RPMI8226 (cell line): ENCODE results near the gene CLBA1.
"Not testable (repeated sequence)": the region's sequence is repeated elsewhere in the genome, so short reads cannot be mapped to it uniquely, and the experiment has no call there.

ENCODE experiments used
- DNase-seq: peaks from one replicate; pipeline ENCODE4 v3.0.0-alpha.2; 2015

The CLBA1 gene

DNA sequence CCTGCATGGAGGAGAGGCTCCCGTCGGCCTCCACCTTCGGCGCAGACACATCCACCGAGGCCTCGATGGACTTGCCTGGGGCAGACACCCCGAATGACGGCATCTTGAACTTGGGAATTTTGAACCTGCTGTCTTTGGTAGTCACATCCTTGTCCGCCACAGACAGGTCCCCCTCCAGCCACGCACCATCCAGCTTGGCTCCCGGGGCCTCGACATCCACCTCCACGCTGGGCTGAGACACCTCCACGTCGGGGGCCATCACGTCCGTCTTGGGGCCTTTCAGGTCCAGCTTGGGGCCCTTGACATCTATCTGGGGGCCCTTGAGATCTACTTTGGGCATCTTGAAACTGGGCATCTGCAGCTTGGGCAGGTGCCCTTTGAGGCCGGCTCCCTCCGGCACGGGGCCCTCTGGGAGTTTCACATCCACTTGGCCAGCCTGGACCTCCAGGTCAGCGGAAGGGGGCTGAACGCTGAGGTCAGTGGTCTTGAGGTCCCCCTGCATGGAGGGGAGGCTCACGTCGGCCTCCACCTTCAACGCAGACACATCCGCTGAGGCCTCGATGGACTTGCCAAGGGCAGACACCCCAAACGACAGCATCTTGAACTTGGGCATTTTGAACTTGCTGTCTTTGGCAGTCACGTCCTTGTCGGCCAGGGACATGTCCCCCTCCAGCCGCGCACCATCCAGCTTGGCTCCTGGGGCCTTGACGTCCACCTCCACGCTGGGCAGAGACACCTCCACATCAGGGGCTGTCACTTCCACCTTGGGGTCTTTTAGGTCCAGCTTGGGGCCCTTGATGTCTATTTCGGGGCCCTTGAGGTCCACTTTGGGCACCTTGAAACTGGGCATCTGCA is 37.5 kb upstream of the CLBA1 start:
- DNase-seq, result not testable (repeated sequence)

GRCh38 chr14:104948736-104949031 is 36.9 kb upstream of the CLBA1 start:
- no peak for DNase-seq

DNA sequence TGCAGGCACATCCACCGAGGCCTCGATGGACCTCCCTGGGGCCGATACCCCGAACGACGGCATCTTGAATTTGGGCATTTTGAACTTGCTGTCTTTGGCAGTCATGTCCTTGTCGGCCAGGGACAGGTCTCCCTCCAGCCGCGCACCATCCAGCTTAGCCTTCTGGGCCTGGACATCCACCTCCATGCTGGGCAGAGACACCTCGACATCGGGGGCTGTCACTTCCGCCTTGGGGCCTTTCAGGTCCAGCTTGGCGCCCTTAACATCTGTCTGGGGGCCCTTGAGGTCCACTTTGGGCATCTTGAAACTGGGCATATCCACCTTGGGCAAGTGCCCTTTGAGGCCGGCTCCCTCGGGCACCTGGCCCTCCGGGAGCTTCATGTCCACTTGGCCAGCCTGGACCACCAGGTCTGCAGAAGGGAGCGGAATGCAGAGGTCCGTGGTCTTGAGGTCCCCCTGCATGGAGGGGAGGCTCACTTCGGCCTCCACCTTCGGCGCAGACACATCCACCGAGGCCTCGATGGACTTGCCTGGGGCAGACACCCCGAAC is 36.1 kb upstream of the CLBA1 start:
- DNase-seq, result not testable (repeated sequence)

GRCh38 chr14:104950021-104950420 is 35.6 kb upstream of the CLBA1 start:
- no peak for DNase-seq

DNA sequence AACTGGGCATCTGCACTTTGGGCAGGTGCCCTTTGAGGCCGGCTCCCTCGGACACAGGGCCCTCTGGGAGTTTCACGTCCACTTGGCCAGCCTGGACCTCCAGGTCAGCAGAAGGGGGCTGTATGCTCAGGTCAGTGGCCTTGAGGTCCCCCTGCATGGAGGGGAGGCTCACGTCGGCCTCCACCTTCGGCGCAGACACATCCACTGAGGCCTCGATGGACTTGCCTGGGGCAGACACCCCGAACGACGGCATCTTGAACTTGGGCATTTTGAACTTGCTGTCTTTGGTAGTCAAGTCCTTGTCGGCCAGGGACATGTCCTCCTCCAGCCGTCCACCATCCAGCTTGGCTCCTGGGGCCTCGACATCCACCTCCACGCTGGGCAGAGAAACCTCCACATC is 34.9 kb upstream of the CLBA1 start:
- DNase-seq, result not testable (repeated sequence)

- not testable (repeated sequence) for DNase-seq
These were observed 33.5 kb upstream of the CLBA1 start for GRCh38 chr14:104951863-104952657.

DNA sequence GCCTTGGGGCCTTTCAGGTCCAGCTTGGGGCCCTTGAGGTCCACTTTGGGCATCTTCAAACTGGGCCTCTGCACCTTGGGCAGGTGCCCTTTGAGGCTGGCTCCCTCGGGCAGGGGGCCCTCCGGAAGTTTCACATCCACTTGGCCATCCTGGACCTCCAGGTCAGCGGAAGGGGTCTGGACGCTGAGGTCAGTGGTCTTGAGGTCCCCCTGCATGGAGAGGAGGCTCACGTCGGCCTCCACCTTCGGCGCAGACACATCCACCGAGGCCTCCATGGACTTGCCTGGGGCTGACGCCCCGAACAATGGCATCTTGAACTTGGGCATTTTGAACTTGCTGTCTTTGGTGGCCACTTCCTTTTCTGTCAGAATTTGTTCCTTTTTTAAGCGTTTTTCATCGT is 32.5 kb upstream of the CLBA1 start:
- DNase-seq, result no peak

- no peak for DNase-seq
These were observed 31.5 kb upstream of the CLBA1 start for GRCh38 chr14:104953896-104954656.

- DNase-seq, result no peak
These were observed 30.7 kb upstream of the CLBA1 start for GRCh38 chr14:104954746-104955395.

- DNase-seq, result no peak
These were observed 30.2 kb upstream of the CLBA1 start for GRCh38 chr14:104955396-104955770.

DNA sequence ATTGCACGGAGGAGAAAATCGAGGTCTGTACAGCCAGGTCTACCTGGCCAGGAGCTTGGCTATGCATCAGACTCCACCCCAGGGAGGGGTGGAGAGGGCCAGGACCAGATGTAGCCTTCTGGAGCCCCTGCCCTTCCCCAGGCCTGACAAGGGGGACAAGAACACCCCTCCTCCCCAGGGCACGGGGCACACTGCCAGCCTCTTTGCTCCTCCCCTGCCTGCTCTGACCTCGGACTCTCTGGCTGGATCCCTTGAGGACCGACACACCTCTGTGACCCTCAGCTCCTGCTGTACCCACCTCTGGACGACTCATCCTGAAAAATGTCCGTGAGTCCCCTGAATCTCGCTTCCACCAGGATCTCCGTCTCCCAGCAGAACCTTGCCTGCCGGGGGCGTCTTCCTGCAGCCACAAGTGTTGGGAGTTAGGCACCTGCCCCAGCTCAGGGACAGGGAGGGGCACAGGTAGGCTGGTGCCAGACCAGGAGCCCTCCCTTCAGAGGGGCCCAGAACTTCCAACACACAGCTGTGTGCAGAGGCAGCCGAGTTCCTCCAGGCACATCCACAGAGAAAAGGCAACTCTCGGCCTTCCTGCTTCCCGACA is 29.2 kb upstream of the CLBA1 start:
- no peak for DNase-seq

GRCh38 chr14:104957146-104958113 is 28.2 kb upstream of the CLBA1 start:
- no peak for DNase-seq

GRCh38 chr14:104964546-104964945 is 21.0 kb upstream of the CLBA1 start:
- DNase-seq, result no peak

GRCh38 chr14:104965561-104966231 is 19.9 kb upstream of the CLBA1 start:
- no peak for DNase-seq

- no peak for DNase-seq
These were observed 19.2 kb upstream of the CLBA1 start for GRCh38 chr14:104966261-104966865.

DNA sequence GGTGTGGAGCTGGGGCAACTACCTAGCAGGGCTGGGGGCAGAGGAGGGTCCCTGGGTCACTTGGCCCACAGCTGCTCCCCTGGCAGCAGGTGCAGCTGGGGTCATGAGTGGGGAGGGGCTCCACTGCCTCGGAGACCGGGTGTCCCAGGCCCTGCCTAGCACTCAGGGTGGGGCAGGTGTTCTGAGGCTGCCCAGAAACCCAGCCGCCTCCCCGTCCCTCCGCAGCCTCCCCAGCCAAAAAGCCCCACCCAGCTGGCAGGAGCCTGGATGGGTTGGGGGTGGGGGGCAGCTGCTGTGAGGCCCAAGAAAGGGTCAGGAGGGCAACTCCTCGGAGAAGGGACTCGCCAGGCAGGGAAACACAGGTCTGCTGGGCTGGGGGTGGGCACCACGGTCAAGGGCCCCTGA is 18.6 kb upstream of the CLBA1 start:
- DNase-seq, result no peak

DNA sequence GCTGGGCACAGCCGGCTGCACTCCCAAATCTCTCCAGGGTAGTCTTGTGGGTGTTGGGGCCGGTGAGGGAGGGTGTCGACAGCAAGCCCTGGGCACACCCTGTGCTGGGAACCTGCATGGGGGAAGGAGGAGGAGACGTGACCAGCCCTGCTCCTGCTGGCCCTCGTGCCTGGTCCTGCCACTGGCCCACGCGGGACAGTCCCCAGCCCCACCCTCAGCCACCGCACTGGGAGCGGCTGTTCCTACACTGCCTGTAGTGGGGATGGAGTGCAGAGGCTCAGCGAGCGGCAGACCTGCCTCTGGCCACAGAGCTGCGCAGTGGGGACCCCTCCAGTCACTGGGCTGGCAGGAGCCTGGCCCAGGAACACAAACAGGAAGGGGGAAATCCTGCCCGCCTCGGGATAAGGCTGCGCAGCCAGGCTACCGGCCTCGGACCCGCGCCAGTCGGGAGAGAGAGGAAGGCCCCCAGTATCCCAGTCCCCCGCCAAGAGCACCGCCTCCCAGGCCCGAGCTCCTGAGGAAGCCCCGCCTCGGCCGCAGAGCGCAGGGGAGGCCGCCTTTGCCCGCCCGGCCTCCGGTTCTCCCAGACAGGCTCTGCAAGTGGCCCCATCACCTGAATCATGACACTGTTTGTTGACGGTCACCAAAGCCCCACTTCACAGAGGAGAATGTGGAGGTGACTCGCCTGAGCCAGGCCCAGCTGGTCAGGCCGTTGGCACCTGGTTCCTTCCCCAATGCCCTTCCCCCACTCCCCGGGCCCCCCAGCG is 18.0 kb upstream of the CLBA1 start:
- peak; percentile 83 for DNase-seq

DNA sequence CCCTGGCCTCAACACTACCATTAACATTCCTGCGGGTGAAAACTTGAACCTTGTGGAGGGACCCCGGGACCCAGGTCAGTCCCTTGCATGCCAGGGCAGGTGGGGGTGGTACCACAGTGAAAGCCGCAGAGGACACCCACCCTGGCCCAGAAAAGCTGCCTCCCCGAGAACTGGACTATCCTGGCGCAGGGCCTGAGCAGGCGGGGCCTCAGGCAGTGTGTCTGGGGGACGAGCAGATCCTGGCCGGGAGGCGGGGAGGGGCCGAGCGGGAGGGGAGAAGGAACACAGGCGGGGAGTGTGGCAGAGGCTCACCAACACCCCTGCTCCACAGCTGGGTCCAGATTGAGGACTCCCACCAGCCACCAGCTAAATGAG is 17.4 kb upstream of the CLBA1 start:
- DNase-seq, result peak; percentile 86
